ENCODE results near the gene ZBTB16. TPM values are rescaled to one million over a fixed set of nuclear protein-coding genes. Genes with fewer than 3 reads are reported as not detected.

Gene ZBTB16
- total and polyA plus RNA-seq, 2 experiments from 2014 or later: 0.29 to 1.4 TPM

DNA sequence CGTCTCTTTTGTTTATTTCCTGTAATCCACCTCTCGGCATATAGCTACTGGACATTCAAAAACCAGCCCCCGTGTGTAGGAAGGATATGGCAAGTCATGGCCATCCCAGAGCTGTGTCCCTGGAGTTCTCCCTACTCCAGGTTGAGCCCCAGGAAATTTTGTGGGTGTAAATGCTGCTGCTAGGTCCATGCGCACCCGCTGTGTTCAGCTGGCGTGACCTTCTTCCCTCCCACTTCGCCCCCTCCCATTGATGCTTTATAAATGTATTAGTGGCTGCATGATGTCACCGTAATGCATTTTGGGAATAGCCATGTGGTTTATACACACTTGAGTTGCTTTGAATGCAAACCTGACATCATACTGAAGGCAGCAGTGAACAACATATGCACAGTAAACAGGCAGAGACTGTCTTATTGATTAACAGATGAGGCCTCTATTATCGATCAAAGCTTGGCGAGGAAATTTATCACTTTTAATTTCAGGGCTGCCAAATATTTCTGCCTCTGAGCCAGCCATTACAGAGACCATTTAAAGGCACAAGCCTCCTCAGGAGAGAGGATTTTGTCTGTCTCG is 123.0 kb downstream of the ZBTB16 start (continued):
- TF ChIP-seq EZH2phosphoT487 (IDR thresholded peaks at IDR 0.05; ENCODE audit: unreplicated experiment) (no peak), STAT1 (IDR thresholded peaks at IDR 0.05; ENCODE audit: unreplicated experiment) (no peak)

- Mint-ChIP-seq H3K36me3 (ENCODE audit: low read depth) (no peaks in the 10 kb centered on the region), H3K4me3 (no peak overlapping the region), H3K27ac (0 out of 2 replicates have a peak overlapping the region, but pooled peaks have one; percentile 31), H3K27me3 (ENCODE audit: insufficient read depth, low read depth, poor library complexity) (peaks cover 11% of the 10 kb centered on the region), H3K9me3 (peaks cover 2% of the 10 kb centered on the region; the same call in 1 of the 3 replicates), H3K4me1 (peaks cover 8% of the 10 kb centered on the region; the same call in 1 of the 3 replicates)
- Histone ChIP-seq H3K36me3 (ENCODE audit: insufficient read depth) (no peaks in the 10 kb centered on the region), H3K27me3 (ENCODE audit: insufficient read depth) (no peaks in the 10 kb centered on the region), H3K79me2 (replicated peaks; ENCODE audit: insufficient read depth) (no peaks in the 10 kb centered on the region), H3K9me2 (ENCODE audit: insufficient read depth) (no peaks in the 10 kb centered on the region), H3F3A (replicated peaks; ENCODE audit: low read depth) (no peaks in the 10 kb centered on the region), H3K4me1 (ENCODE audit: insufficient read depth) (no peaks in the 10 kb centered on the region), H2AFZ (peak overlapping the region; percentile 66; the same call in 1 of the 2 replicates), H3K4me2 (no peak overlapping the region), H3K27ac (ENCODE audit: low read depth) (no peak overlapping the region), H3K4me3 (no peak overlapping the region), H4K20me1 (replicated peaks; ENCODE audit: insufficient read depth) (no peaks in the 10 kb centered on the region)
- ATAC-seq (no peak), DNase-seq (ENCODE audit: low spot score) (no peak)
- TF ChIP-seq REST (IDR thresholded peaks at IDR 0.05; ENCODE audit: unreplicated experiment) (no peak), JUNB (IDR thresholded peaks at IDR 0.05; ENCODE audit: unreplicated experiment) (no peak), NANOG (IDR thresholded peaks at IDR 0.05; ENCODE audit: borderline replicate concordance) (no peak), ZNF462 (CRISPR knock-in tag; IDR thresholded peaks at IDR 0.05) (no peak), POLR2AphosphoS5 (IDR thresholded peaks at IDR 0.05; ENCODE audit: low read depth) (no peak), CTCF (conservative IDR thresholded peaks at IDR 0.05; ENCODE audit: low read depth in 2 of 2) (no peak), STAT1 (IDR thresholded peaks at IDR 0.05; ENCODE audit: unreplicated experiment) (no peak), EZH2 (IDR thresholded peaks at IDR 0.05; ENCODE audit: low read depth, unreplicated experiment) (no peak), CREB1 (CRISPR knock-in tag; IDR thresholded peaks at IDR 0.05; ENCODE audit: low read depth) (no peak), EZH2phosphoT487 (IDR thresholded peaks at IDR 0.05; ENCODE audit: unreplicated experiment) (no peak), ZNF114 (CRISPR knock-in tag; IDR thresholded peaks at IDR 0.05) (no peak)
- TF ChIP-seq, protein P1, sequence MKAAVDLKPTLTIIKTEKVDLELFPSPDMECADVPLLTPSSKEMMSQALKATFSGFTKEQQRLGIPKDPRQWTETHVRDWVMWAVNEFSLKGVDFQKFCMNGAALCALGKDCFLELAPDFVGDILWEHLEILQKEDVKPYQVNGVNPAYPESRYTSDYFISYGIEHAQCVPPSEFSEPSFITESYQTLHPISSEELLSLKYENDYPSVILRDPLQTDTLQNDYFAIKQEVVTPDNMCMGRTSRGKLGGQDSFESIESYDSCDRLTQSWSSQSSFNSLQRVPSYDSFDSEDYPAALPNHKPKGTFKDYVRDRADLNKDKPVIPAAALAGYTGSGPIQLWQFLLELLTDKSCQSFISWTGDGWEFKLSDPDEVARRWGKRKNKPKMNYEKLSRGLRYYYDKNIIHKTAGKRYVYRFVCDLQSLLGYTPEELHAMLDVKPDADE (IDR thresholded peaks at IDR 0.05): no peak
Measured at GRCh38 chr11:114183044-114183511, 123.6 kb downstream of the ZBTB16 start.

All from GM23338 (cell line).